Measurements from ENCODE around the gene ACSF2.
A peak's percentile ranks its signal among the peaks of the same experiment; 100 is the strongest.

The ACSF2 gene, protein sequence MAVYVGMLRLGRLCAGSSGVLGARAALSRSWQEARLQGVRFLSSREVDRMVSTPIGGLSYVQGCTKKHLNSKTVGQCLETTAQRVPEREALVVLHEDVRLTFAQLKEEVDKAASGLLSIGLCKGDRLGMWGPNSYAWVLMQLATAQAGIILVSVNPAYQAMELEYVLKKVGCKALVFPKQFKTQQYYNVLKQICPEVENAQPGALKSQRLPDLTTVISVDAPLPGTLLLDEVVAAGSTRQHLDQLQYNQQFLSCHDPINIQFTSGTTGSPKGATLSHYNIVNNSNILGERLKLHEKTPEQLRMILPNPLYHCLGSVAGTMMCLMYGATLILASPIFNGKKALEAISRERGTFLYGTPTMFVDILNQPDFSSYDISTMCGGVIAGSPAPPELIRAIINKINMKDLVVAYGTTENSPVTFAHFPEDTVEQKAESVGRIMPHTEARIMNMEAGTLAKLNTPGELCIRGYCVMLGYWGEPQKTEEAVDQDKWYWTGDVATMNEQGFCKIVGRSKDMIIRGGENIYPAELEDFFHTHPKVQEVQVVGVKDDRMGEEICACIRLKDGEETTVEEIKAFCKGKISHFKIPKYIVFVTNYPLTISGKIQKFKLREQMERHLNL

DNA sequence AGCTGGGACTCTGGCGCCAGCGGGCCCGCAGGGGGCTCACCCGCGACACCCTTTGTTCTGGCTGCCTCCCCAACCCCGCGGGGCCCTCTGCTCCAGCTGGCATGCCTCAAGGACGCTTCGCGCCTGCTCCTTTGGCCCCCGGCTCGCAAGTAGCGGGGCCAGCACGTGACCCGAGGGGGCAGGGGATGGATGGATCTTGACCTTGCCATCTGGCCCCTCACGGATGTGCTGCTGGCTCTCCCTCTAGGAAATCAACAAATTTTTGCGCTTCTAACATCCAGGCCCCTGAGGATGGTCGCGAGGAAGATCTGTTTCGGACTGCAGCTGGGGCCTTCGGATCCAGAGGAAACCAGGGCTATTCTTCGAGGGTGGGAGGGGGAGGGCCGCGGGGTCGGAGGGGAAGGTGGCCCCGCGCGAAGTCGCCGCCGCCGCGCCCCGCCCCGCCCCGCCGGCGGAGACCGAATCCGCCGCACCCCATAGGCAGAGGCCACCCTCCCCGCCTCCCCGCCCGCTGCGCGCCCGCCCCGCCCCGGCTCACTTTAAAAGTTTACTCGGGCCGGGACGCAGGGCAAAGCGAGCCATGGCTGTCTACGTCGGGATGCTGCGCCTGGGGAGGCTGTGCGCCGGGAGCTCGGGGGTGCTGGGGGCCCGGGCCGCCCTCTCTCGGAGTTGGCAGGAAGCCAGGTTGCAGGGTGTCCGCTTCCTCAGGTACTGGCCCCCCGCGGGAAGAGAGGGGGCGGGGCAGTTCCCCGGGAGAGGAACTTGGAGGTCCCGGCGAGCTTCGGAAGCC is at the start of gene ACSF2:
Gene ACSF2 (plus strand): TSS at position 537 of the 790 bp plus-strand sequence. CDS start 44 bp downstream, at position 581.
- peak within 1 kb of the TSS; percentile 41; the same call in 1 of the 2 replicates for H3K27ac ChIP-seq (ENCODE audit: low read length)
- no peaks in the 10 kb centered on the region for H4K20me1 ChIP-seq (ENCODE audit: insufficient read depth, low read length)
- 0 out of 2 replicates have a peak, but pooled peaks cover 10% of the 10 kb centered on the region for H3K79me2 ChIP-seq (ENCODE audit: low read length)
- peak within 1 kb of the TSS; percentile 48 for H3K9ac ChIP-seq (ENCODE audit: low read length)
- no peaks in the 10 kb centered on the region for H3K27me3 ChIP-seq (replicated peaks; ENCODE audit: insufficient read depth, low read length)
- H3K9me2 ChIP-seq (replicated peaks; ENCODE audit: insufficient read depth, low read length) = no peaks in the 10 kb centered on the region
- TF ChIP-seq EZH2phosphoT487 (IDR thresholded peaks at IDR 0.05; ENCODE audit: low read length) (no peak), CTCF (IDR thresholded peaks at IDR 0.05; ENCODE audit: low read length) (no peak), EZH2 (optimal IDR thresholded peaks at IDR 0.05; ENCODE audit: low read depth, low read length) (no peak)
- H3K4me1 ChIP-seq (ENCODE audit: low read length) = peaks cover 17% of the 10 kb centered on the region
- peak; percentile 74 for DNase-seq
- no peaks in the 10 kb centered on the region for H3K9me3 ChIP-seq (replicated peaks; ENCODE audit: insufficient read depth, low read length)
- peak within 1 kb of the TSS; percentile 93 for H2AFZ ChIP-seq (ENCODE audit: low read length)
- peak within 1 kb of the TSS; percentile 66 for H3K4me3 ChIP-seq (ENCODE audit: low read length)
- H3K4me2 ChIP-seq (ENCODE audit: low read depth, low read length) = peak within 1 kb of the TSS; percentile 94
- H3F3A ChIP-seq (ENCODE audit: insufficient read depth, low read length) = peaks cover 13% of the 10 kb centered on the region
- no peaks in the 10 kb centered on the region for H3K36me3 ChIP-seq (replicated peaks; ENCODE audit: insufficient read depth, low read length)

DNA sequence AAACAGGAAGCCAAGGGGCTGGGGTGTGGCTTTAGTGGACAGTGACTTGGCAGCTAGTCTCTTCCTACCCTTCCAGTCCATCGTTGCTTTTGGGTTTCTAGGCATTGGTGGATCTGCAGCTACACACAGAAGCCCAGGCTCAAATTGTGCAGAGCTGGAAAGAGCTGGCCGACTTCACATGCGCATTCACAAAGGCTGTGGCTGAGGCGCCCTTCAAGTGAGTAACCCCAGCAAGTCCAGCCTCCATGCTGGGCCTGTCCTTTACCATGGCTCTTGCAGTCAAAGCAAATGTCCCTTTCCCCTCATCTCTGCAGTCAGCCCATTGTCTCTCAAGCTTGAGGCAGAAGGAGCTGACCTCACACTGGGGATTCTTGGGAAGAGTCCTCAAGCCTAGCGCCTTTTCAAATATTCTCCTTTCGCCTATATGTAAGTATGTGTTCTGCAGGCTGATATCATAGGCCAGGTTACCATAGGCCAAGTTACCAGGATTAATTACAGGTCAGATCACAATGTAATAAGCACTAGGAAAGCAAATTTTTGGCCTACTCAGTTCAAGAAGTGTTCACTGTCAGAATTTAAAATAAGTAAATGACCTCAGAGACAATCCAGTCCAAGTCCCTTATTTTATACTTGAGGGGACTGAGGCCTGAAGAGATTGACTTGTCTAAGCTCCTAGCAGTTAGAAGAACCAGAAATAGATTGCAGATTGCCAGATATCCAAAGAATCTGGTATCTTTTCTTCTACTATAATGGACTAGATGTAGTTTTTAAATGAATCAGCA is 46.5 kb upstream of the ACSF2 start:
- TF ChIP-seq EZH2phosphoT487 (IDR thresholded peaks at IDR 0.05; ENCODE audit: low read length) = no peak
- no peak for TF ChIP-seq CTCF (IDR thresholded peaks at IDR 0.05; ENCODE audit: low read length)
- no peak for TF ChIP-seq EZH2 (optimal IDR thresholded peaks at IDR 0.05; ENCODE audit: low read depth, low read length)
- no peaks in the 10 kb centered on the region for H3K27me3 ChIP-seq (replicated peaks; ENCODE audit: insufficient read depth, low read length)
- H3K9me3 ChIP-seq (replicated peaks; ENCODE audit: insufficient read depth, low read length) = no peaks in the 10 kb centered on the region
- H3K9me2 ChIP-seq (replicated peaks; ENCODE audit: insufficient read depth, low read length) = no peaks in the 10 kb centered on the region
- H3K27ac ChIP-seq (ENCODE audit: low read length) = no peak overlapping the region
- no peaks in the 10 kb centered on the region; the same call in 1 of the 2 replicates for H3F3A ChIP-seq (ENCODE audit: insufficient read depth, low read length)
- H3K4me3 ChIP-seq (ENCODE audit: low read length) = no peak overlapping the region
- no peak for DNase-seq
- peaks cover 8% of the 10 kb centered on the region; the same call in 1 of the 2 replicates for H3K36me3 ChIP-seq (replicated peaks; ENCODE audit: insufficient read depth, low read length)
- no peak overlapping the region for H3K4me2 ChIP-seq (ENCODE audit: low read depth, low read length)
- no peaks in the 10 kb centered on the region for H4K20me1 ChIP-seq (ENCODE audit: insufficient read depth, low read length)
- no peak overlapping the region for H3K9ac ChIP-seq (ENCODE audit: low read length)
- H3K4me1 ChIP-seq (ENCODE audit: low read length) = no peaks in the 10 kb centered on the region
- H2AFZ ChIP-seq (ENCODE audit: low read length) = no peak overlapping the region
- no peaks in the 10 kb centered on the region for H3K79me2 ChIP-seq (ENCODE audit: low read length)
